ENCODE data around the gene CST7.
"Not testable (repeated sequence)": the region's sequence is repeated elsewhere in the genome, so short reads cannot be mapped to it uniquely, and the experiment has no call there.

DNA sequence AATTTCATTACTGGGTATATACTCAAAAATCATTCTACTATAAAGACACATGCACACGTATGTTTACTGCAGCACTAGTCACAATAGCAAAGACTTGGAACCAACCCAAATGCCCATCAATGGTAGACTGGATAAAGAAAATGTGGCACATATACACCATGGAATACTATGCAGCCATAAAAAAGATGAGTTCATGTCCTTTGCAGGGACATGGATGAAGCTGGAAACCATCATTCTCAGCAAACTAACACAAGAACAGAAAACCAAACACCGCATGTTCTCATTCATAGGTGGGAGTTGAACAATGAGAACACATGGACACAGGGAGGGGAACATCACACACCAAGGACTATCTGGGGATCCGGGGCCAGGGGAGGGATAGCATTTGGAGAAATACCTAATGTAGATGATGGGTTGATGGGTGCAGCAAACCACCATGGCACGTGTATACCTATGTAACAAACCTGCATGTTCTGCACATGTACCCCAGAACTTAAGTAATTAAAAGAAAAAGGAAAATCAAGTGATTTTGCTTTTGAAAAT, 602 bp upstream of the CST7 start:
- TF ChIP-seq, protein P1, sequence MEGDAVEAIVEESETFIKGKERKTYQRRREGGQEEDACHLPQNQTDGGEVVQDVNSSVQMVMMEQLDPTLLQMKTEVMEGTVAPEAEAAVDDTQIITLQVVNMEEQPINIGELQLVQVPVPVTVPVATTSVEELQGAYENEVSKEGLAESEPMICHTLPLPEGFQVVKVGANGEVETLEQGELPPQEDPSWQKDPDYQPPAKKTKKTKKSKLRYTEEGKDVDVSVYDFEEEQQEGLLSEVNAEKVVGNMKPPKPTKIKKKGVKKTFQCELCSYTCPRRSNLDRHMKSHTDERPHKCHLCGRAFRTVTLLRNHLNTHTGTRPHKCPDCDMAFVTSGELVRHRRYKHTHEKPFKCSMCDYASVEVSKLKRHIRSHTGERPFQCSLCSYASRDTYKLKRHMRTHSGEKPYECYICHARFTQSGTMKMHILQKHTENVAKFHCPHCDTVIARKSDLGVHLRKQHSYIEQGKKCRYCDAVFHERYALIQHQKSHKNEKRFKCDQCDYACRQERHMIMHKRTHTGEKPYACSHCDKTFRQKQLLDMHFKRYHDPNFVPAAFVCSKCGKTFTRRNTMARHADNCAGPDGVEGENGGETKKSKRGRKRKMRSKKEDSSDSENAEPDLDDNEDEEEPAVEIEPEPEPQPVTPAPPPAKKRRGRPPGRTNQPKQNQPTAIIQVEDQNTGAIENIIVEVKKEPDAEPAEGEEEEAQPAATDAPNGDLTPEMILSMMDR (IDR thresholded peaks at IDR 0.05) = not testable (repeated sequence)
- not testable (repeated sequence) for TF ChIP-seq POLR2AphosphoS5 (IDR thresholded peaks at IDR 0.05)

All from breast epithelium (tissue), 3 donors.